Trophoblast cell (in vitro differentiated cells and primary cell): ENCODE results near the gene DNAJC16.

Experiments used
- DNase-seq, 2 donors: peaks; one replicate each; pipeline ENCODE4 v3.0.0-alpha.2; 2016
- H2AFZ ChIP-seq: 2 replicates; pipeline ENCODE4 v1.6.1; 2013; ENCODE audit warnings: low read length, moderate library complexity, mild to moderate bottlenecking; ENCODE audit not compliant: insufficient read depth, poor library complexity
- H2AK5ac ChIP-seq: 2 replicates; pipeline ENCODE4 v1.6.1; 2013; ENCODE audit warnings: mild to moderate bottlenecking, low read length
- H2BK120ac ChIP-seq: 2 replicates; pipeline ENCODE4 v1.6.1; 2013; ENCODE audit warnings: low read length, mild to moderate bottlenecking, moderate library complexity; ENCODE audit not compliant: insufficient read depth, poor library complexity
- H2BK12ac ChIP-seq: 2 replicates; pipeline ENCODE4 v1.6.1; 2013; ENCODE audit warnings: mild to moderate bottlenecking, low read length, moderate library complexity
- H2BK5ac ChIP-seq: 2 replicates; pipeline ENCODE4 v1.6.1; 2013; ENCODE audit warnings: low read length, low read depth, moderate library complexity, mild to moderate bottlenecking; ENCODE audit not compliant: poor library complexity
- H3K14ac ChIP-seq: 2 replicates; pipeline ENCODE4 v1.6.1; 2013; ENCODE audit warnings: mild to moderate bottlenecking, low read length
- H3K18ac ChIP-seq: 2 replicates; pipeline ENCODE4 v1.6.1; 2013; ENCODE audit warnings: mild to moderate bottlenecking, low read length
- H3K23ac ChIP-seq: 2 replicates; pipeline ENCODE4 v1.6.1; 2013; ENCODE audit warnings: low read length
- H3K27ac ChIP-seq: 2 replicates; pipeline ENCODE4 v1.5.1; 2013; ENCODE audit warnings: low read depth, mild to moderate bottlenecking, inconsistent platforms, low read length, moderate library complexity
- H3K27me3 ChIP-seq: 2 replicates; pipeline ENCODE4 v1.6.1; 2013; ENCODE audit warnings: inconsistent platforms, mild to moderate bottlenecking, low read length, moderate library complexity; ENCODE audit not compliant: insufficient read depth
- H3K36me3 ChIP-seq, 2 experiments: 1 replicate in 1 of 2; 2 replicates in 1 of 2; pipeline ENCODE4 v1.6.1; 2013; ENCODE audit warnings: low read length in 2 of 2, mild to moderate bottlenecking in 2 of 2, moderate library complexity in 1 of 2; ENCODE audit not compliant: insufficient read depth in 2 of 2, control insufficient read depth in 1 of 2
- H3K4ac ChIP-seq: 2 replicates; pipeline ENCODE4 v1.6.1; 2013; ENCODE audit warnings: low read depth, mild to moderate bottlenecking, low read length, moderate library complexity
- H3K4me1 ChIP-seq, 2 experiments: 1 replicate in 1 of 2; 2 replicates in 1 of 2; pipeline ENCODE4 v1.6.1; 2013; ENCODE audit warnings: low read length in 2 of 2, mild to moderate bottlenecking in 2 of 2, moderate library complexity in 1 of 2; ENCODE audit not compliant: insufficient read depth in 2 of 2, control insufficient read depth in 1 of 2
- H3K4me2 ChIP-seq: 2 replicates; pipeline ENCODE4 v1.6.1; 2013; ENCODE audit warnings: inconsistent platforms, mild to moderate bottlenecking, low read length, moderate library complexity
- H3K4me3 ChIP-seq: 2 replicates; pipeline ENCODE4 v1.5.1; 2013; ENCODE audit warnings: mild to moderate bottlenecking, low read depth, low read length, inconsistent platforms
- H3K79me1 ChIP-seq: one replicate; pipeline ENCODE4 v1.6.1; 2013; ENCODE audit warnings: low read length
- H3K79me2 ChIP-seq: 2 replicates; pipeline ENCODE4 v1.6.1; 2013; ENCODE audit warnings: low read length, mild to moderate bottlenecking; ENCODE audit not compliant: control insufficient read depth, insufficient read depth, poor library complexity
- H3K9ac ChIP-seq: 2 replicates; pipeline ENCODE4 v1.6.1; 2013; ENCODE audit warnings: mild to moderate bottlenecking, low read length
- H3K9me3 ChIP-seq: 2 replicates; pipeline ENCODE4 v1.6.1; 2013; ENCODE audit warnings: low read depth, mild to moderate bottlenecking, control low read depth, inconsistent platforms, low read length; ENCODE audit not compliant: insufficient read depth
- H4K12ac ChIP-seq: 2 replicates; pipeline ENCODE4 v1.6.1; 2013; ENCODE audit warnings: low read depth, mild to moderate bottlenecking, low read length, moderate library complexity
- H4K8ac ChIP-seq: 2 replicates; pipeline ENCODE4 v1.6.1; 2013; ENCODE audit warnings: low read depth, mild to moderate bottlenecking, low read length, moderate library complexity
- H4K91ac ChIP-seq: one replicate; pipeline ENCODE4 v1.6.1; 2013; ENCODE audit warnings: low read depth, mild to moderate bottlenecking, low read length, moderate library complexity
- WGBS: extraction: QIAGEN DNeasy Blood & Tissue Kit; methylation state at CpG from one replicate; pipeline ENCODE4 v1.1.7; 2013; ENCODE audit warnings: missing lambda C conversion rate; ENCODE audit not compliant: insufficient read length, insufficient coverage; ENCODE audit errors: extremely low coverage; 5-methylcytosine and 5-hydroxymethylcytosine counted together

Gene DNAJC16

GRCh38 chr1:15531682-15532081, 5.0 kb downstream of the DNAJC16 start:
- H3K79me1 ChIP-seq = peaks cover 4% of the 10 kb centered on the region

DNA sequence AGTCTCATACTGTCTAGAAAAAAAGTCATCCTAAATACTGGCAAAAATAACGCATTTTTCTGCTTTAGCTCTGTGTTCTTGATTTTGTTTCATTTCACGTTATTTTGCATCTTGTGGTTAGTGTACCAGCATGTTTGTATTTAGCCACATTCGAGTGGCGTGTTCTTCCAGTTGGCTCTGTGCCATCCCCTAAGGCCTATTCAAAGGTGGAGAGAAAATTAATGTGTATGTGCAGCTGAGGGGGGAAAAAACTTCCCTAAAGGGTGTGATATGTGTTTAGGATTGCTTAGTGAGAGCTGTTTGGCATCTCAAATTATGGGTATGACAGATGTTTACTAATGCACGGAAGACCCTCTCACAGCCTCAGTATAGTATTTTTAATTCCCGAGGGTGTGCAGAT, 12.1 kb downstream of the DNAJC16 start:
- Histone ChIP-seq H3K4ac (no peak overlapping the region), H3K79me2 (no peaks in the 10 kb centered on the region), H4K91ac (no peak overlapping the region), H3K9me3 (no peaks in the 10 kb centered on the region), H2AFZ (no peak overlapping the region), H2AK5ac (no peak overlapping the region), H3K4me3 (no peak overlapping the region), H2BK120ac (no peak overlapping the region), H3K4me2 (no peak overlapping the region), H3K27ac (no peak overlapping the region), H3K18ac (no peak overlapping the region), H4K12ac (no peak overlapping the region), H2BK5ac (no peak overlapping the region), H3K36me3 (peaks cover 20 to 38% of the 10 kb centered on the region in 2 experiments), H3K27me3 (no peaks in the 10 kb centered on the region), H3K79me1 (no peaks in the 10 kb centered on the region), H2BK12ac (no peak overlapping the region), H3K9ac (no peak overlapping the region), H3K4me1 (peaks cover 0 to 3% of the 10 kb centered on the region in 2 experiments), H4K8ac (no peak overlapping the region), H3K14ac (no peak overlapping the region), H3K23ac (no peak overlapping the region)
- WGBS = no CpG with 5 or more reads among the region's 6 CpGs
- no peak for DNase-seq

More at GRCh38 chr1:15531682-15532081, 5.0 kb downstream of the DNAJC16 start:
- H3K18ac ChIP-seq = no peak overlapping the region
- H3K4ac ChIP-seq = no peak overlapping the region
- no peaks in the 10 kb centered on the region for H3K79me2 ChIP-seq
- no peak overlapping the region for H3K4me3 ChIP-seq
- no peaks in the 10 kb centered on the region for H3K9me3 ChIP-seq
- H3K23ac ChIP-seq = no peak overlapping the region
- no CpG with 5 or more reads among the region's 2 CpGs for WGBS
- no peak overlapping the region for H2AFZ ChIP-seq
- no peak for DNase-seq
- no peak overlapping the region for H3K4me2 ChIP-seq
- no peak overlapping the region for H2BK120ac ChIP-seq
- no peak overlapping the region for H2BK12ac ChIP-seq
- no peak overlapping the region for H2BK5ac ChIP-seq
- no peak overlapping the region for H3K9ac ChIP-seq
- no peak overlapping the region for H4K91ac ChIP-seq
- H3K4me1 ChIP-seq = no peaks in the 10 kb centered on the region
- H3K14ac ChIP-seq = no peak overlapping the region
- H3K36me3 ChIP-seq = peaks cover 9 to 21% of the 10 kb centered on the region in 2 experiments
- no peak overlapping the region for H2AK5ac ChIP-seq
- no peaks in the 10 kb centered on the region for H3K27me3 ChIP-seq
- H4K8ac ChIP-seq = no peak overlapping the region
- H3K27ac ChIP-seq = no peak overlapping the region
- H4K12ac ChIP-seq = no peak overlapping the region

- Histone ChIP-seq H2BK120ac (no peak overlapping the region), H3K79me1 (no peaks in the 10 kb centered on the region), H4K91ac (no peak overlapping the region), H3K27me3 (no peaks in the 10 kb centered on the region), H3K14ac (no peak overlapping the region), H3K4me1 (peaks cover 0 to 3% of the 10 kb centered on the region in 2 experiments), H3K4me3 (no peak overlapping the region), H3K4me2 (no peak overlapping the region), H2AK5ac (no peak overlapping the region), H3K23ac (no peak overlapping the region), H3K9ac (no peak overlapping the region), H3K36me3 (peaks cover 22 to 38% of the 10 kb centered on the region in 2 experiments), H2AFZ (no peak overlapping the region), H3K4ac (no peak overlapping the region), H2BK12ac (no peak overlapping the region), H3K79me2 (no peaks in the 10 kb centered on the region), H3K27ac (no peak overlapping the region), H4K8ac (no peak overlapping the region), H3K18ac (no peak overlapping the region), H3K9me3 (no peaks in the 10 kb centered on the region), H4K12ac (no peak overlapping the region), H2BK5ac (no peak overlapping the region)
- WGBS = no CpG with 5 or more reads among the region's 8 CpGs
- no peak for DNase-seq
These were observed 13.5 kb downstream of the DNAJC16 start for GRCh38 chr1:15540186-15540585.

GRCh38 chr1:15541231-15541792, 14.7 kb downstream of the DNAJC16 start:
- H3K4me2 ChIP-seq = no peak overlapping the region
- peaks cover 0 to 3% of the 10 kb centered on the region in 2 experiments for H3K4me1 ChIP-seq
- WGBS = no CpG with 5 or more reads among the region's 4 CpGs

More at GRCh38 chr1:15541231-15541792, 14.7 kb downstream of the DNAJC16 start:
- Histone ChIP-seq H4K12ac (no peak overlapping the region), H3K79me2 (no peaks in the 10 kb centered on the region), H3K9me3 (no peaks in the 10 kb centered on the region), H4K91ac (no peak overlapping the region), H3K27ac (no peak overlapping the region), H3K27me3 (no peaks in the 10 kb centered on the region), H2BK5ac (no peak overlapping the region), H3K36me3 (peaks cover 23 to 39% of the 10 kb centered on the region in 2 experiments), H3K4ac (no peak overlapping the region), H3K79me1 (no peaks in the 10 kb centered on the region), H2BK12ac (no peak overlapping the region), H2AFZ (no peak overlapping the region), H3K23ac (no peak overlapping the region), H3K14ac (no peak overlapping the region), H3K4me3 (no peak overlapping the region), H4K8ac (no peak overlapping the region), H3K9ac (no peak overlapping the region), H2AK5ac (no peak overlapping the region), H3K18ac (no peak overlapping the region), H2BK120ac (no peak overlapping the region)
- DNase-seq = no peak
